ENCODE results near the gene DCN.

DCN gene

DNA sequence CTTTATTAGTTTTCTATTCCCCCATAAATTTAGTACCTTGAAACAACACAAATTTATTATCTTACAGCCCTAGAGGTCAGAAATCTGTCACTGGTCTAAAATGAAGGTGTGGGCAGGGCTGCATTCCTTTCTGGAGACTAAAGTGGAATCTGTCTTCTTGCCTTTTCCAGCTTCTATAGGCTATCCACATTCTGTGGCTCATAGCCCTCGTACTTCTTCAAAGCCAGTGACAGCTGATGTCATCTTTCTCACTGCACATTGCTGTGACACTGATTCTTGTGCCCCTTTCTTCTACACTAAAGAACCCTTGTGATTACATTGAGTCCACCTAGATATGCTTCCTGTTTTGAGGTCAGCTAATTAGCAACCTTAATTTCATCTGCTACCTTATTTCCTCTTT, 23.2 kb upstream of the DCN start:
- intact Hi-C loops (cut with micrococcal nuclease), result no loop called here
- H3K4me1 Mint-ChIP-seq (ENCODE audit: low read depth), result no peaks in the 10 kb centered on the region

DNA sequence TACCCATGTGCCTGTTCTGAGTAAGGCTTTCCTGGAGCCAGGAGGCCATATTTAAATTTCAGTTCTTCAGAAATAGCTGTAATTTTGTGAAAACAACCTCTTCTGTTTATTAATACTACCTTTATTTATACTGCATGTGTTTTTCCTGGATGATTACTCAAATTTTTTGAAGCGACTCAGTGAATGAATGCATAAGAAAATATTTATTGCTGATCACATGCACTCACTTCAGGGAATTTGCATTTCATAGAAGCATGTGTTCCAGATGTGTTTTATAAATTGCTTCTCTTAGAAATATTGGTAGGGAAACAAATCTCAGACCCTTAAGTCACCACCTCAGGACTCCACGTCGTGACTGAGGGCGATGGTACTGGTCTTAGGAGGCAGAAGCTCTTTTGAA, 21.8 kb upstream of the DCN start:
- H3K36me3 Mint-ChIP-seq (ENCODE audit: low read depth), result no peaks in the 10 kb centered on the region
- no peaks in the 10 kb centered on the region for H3K27me3 Mint-ChIP-seq
- no peaks in the 10 kb centered on the region for H3K9me3 Mint-ChIP-seq
- no peak overlapping the region for H3K4me3 Mint-ChIP-seq
- intact Hi-C loops (cut with micrococcal nuclease), result no loop called here
- no peak overlapping the region for H3K27ac Mint-ChIP-seq
- H3K4me1 Mint-ChIP-seq (ENCODE audit: low read depth), result no peaks in the 10 kb centered on the region

More for the DNA sequence above, 23.2 kb upstream of the DCN start:
- no peaks in the 10 kb centered on the region for H3K27me3 Mint-ChIP-seq
- no peaks in the 10 kb centered on the region for H3K36me3 Mint-ChIP-seq (ENCODE audit: low read depth)
- no peak overlapping the region for H3K4me3 Mint-ChIP-seq
- no peak overlapping the region for H3K27ac Mint-ChIP-seq
- H3K9me3 Mint-ChIP-seq, result no peaks in the 10 kb centered on the region

DNA sequence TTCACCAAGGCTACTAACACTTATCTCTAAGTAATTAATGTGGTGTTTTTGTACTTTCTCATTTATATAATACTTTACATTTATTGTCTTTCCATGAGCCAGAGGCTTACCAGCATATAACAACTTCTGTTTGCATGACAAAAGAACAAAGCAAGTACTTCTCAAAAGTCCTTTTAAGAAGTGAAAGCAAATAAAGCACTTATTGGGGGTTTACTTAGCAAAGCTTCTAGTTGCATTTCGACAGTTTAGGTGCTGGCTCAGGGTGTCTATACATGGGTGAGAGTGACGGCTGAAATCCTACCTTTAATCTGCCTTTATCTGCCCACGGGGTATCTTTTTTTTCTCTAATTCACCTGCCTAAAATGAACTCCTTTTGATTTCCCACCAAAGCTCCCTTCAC, 21.0 kb upstream of the DCN start:
- Mint-ChIP-seq H3K9me3 (no peaks in the 10 kb centered on the region), H3K36me3 (ENCODE audit: low read depth) (no peaks in the 10 kb centered on the region), H3K27ac (no peak overlapping the region), H3K4me3 (no peak overlapping the region), H3K4me1 (ENCODE audit: low read depth) (no peaks in the 10 kb centered on the region), H3K27me3 (no peaks in the 10 kb centered on the region)
- intact Hi-C loops (cut with micrococcal nuclease), result no loop called here

GRCh38 chr12:91202390-91202789, 19.8 kb upstream of the DCN start:
- no peaks in the 10 kb centered on the region for H3K27me3 Mint-ChIP-seq
- no peaks in the 10 kb centered on the region for H3K4me1 Mint-ChIP-seq (ENCODE audit: low read depth)
- intact Hi-C loops (cut with micrococcal nuclease), result no loop called here
- H3K27ac Mint-ChIP-seq, result no peak overlapping the region
- no peak overlapping the region for H3K4me3 Mint-ChIP-seq
- H3K36me3 Mint-ChIP-seq (ENCODE audit: low read depth), result no peaks in the 10 kb centered on the region
- peaks cover 1% of the 10 kb centered on the region for H3K9me3 Mint-ChIP-seq

DNA sequence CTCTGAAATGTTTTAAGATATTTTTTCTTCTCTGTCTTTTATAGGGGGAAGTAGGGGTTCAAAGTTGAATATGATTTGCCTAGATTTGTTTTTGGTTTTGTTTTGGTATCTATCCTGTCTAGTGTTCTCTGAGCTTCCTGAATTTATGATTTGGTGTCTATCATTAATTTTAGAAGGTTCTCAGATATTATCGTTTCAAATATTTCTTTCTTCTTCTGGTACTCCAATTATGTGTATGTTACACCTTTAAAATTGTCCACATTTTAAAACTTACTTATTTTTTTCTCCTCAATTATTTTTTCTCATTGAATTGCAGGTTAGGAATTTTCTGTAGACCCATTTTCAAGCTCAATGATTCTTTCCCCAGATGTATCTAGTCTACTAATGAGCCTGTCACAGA, 13.8 kb upstream of the DCN start:
- Mint-ChIP-seq H3K27ac (no peak overlapping the region), H3K4me3 (no peak overlapping the region), H3K27me3 (no peaks in the 10 kb centered on the region), H3K9me3 (peaks cover 20% of the 10 kb centered on the region), H3K4me1 (ENCODE audit: low read depth) (no peaks in the 10 kb centered on the region), H3K36me3 (ENCODE audit: low read depth) (no peaks in the 10 kb centered on the region)
- intact Hi-C loops (cut with micrococcal nuclease), result no loop called here

DNA sequence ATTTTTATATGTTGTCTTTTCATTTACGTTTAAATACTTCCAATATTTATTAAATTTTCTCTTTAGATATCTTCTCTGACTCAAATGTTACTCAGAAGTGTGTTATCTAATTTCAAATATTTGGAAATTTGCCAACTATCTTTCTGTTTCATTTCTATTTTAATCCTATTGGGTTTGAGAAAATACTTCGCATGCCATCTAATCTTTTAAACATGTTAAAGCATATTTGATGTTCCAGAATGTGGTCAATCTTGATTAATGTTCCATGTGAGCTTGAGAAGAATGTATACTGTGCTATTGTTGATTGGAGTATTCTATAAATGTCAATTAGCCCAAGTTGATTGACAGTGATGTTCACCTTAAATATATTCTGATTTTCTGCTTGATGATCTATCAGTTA, 11.9 kb upstream of the DCN start:
- peaks cover 20% of the 10 kb centered on the region for H3K9me3 Mint-ChIP-seq
- no peaks in the 10 kb centered on the region for H3K27me3 Mint-ChIP-seq
- no peak overlapping the region for H3K4me3 Mint-ChIP-seq
- no peaks in the 10 kb centered on the region for H3K36me3 Mint-ChIP-seq (ENCODE audit: low read depth)
- no peak overlapping the region for H3K27ac Mint-ChIP-seq
- no peaks in the 10 kb centered on the region for H3K4me1 Mint-ChIP-seq (ENCODE audit: low read depth)
- intact Hi-C loops (cut with micrococcal nuclease), result no loop called here

GRCh38 chr12:91191513-91192111, 9.0 kb upstream of the DCN start:
- Mint-ChIP-seq H3K36me3 (ENCODE audit: low read depth) (no peaks in the 10 kb centered on the region), H3K4me1 (ENCODE audit: low read depth) (no peaks in the 10 kb centered on the region), H3K4me3 (no peak overlapping the region), H3K27me3 (no peaks in the 10 kb centered on the region), H3K9me3 (peaks cover 11% of the 10 kb centered on the region), H3K27ac (no peak overlapping the region)
- intact Hi-C loops (cut with micrococcal nuclease), result no loop called here

DNA sequence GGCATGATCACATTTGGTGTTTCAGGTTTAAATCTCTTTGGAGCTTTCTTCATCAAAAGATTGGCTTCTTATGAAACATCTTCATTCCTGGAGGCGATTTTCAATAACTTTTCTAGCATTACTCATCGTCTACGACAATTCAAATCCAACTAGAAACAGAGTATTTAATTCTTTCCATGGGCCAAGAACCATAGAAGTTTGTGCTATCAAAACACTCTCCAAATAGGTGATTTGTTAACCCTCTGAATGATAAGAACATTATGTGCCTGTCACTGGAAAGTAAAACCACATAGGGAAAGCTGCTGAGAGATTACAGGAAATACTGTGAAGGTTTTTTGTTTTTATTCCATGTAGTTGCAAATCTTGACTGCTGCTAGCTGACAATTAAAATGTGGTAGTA, 6.9 kb upstream of the DCN start:
- Mint-ChIP-seq H3K27ac (no peak overlapping the region), H3K36me3 (ENCODE audit: low read depth) (no peaks in the 10 kb centered on the region), H3K9me3 (no peaks in the 10 kb centered on the region), H3K4me1 (ENCODE audit: low read depth) (no peaks in the 10 kb centered on the region), H3K27me3 (no peaks in the 10 kb centered on the region), H3K4me3 (no peak overlapping the region)
- intact Hi-C loops (cut with micrococcal nuclease), result no loop called here

DNA sequence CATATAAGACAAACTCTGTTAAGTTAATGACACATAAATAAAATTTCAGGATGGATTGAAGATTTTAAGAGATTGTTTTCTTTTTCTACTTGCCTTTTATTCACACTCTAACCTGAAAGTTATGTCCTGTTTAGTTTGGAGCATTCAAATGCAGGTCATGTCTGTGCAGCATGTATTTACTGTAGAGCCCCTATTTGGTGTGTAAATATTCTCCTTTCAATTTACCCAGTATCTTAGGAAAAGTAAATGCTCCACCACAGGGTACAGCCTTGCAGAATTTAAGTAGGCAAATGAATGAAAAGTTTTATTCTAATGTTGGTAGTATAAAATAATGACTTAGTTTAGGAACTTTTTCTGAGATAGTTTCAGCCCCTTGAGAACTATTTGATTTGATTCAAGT, 6.2 kb upstream of the DCN start:
- H3K4me3 Mint-ChIP-seq, result no peak overlapping the region
- no peaks in the 10 kb centered on the region for H3K9me3 Mint-ChIP-seq
- H3K27me3 Mint-ChIP-seq, result no peaks in the 10 kb centered on the region
- no peak overlapping the region for H3K27ac Mint-ChIP-seq
- H3K36me3 Mint-ChIP-seq (ENCODE audit: low read depth), result no peaks in the 10 kb centered on the region
- intact Hi-C loops (cut with micrococcal nuclease), result no loop called here
- H3K4me1 Mint-ChIP-seq (ENCODE audit: low read depth), result no peaks in the 10 kb centered on the region

DNA sequence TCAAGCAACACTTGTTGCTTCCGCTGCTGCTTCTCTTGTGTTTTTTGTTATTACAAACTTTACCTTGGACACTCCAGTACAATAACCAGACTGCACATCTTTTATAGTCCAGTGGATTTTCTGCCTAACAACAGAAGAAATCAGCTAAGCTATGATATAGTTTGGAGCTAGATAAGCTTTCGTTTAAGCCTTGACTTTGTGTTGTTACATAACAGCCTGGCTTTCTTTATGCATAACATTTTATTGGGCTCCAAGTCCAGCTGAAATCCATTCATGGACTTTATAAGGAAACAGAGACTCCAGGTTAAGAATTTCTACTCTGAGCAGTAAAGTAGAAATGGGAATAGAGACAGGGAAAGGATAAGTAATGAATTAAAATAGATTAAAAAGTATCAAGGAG, 3.5 kb upstream of the DCN start:
- H3K4me3 Mint-ChIP-seq, result no peak overlapping the region
- H3K27me3 Mint-ChIP-seq, result no peaks in the 10 kb centered on the region
- H3K9me3 Mint-ChIP-seq, result no peaks in the 10 kb centered on the region
- H3K27ac Mint-ChIP-seq, result no peak overlapping the region
- no peaks in the 10 kb centered on the region for H3K4me1 Mint-ChIP-seq (ENCODE audit: low read depth)
- no peaks in the 10 kb centered on the region for H3K36me3 Mint-ChIP-seq (ENCODE audit: low read depth)
- intact Hi-C loops (cut with micrococcal nuclease), result no loop called here

- Mint-ChIP-seq H3K27me3 (no peaks in the 10 kb centered on the region), H3K9me3 (no peaks in the 10 kb centered on the region), H3K4me3 (no peak overlapping the region), H3K27ac (no peak overlapping the region), H3K36me3 (ENCODE audit: low read depth) (no peaks in the 10 kb centered on the region), H3K4me1 (ENCODE audit: low read depth) (no peaks in the 10 kb centered on the region)
- intact Hi-C loops (cut with micrococcal nuclease), result no loop called here
Observed at GRCh38 chr12:91185421-91185820, 2.8 kb upstream of the DCN start.

GRCh38 chr12:91183551-91183950, 934 bp upstream of the DCN start:
- Mint-ChIP-seq H3K27me3 (no peaks in the 10 kb centered on the region), H3K9me3 (no peaks in the 10 kb centered on the region), H3K27ac (no peak overlapping the region), H3K36me3 (ENCODE audit: low read depth) (no peaks in the 10 kb centered on the region), H3K4me3 (no peak overlapping the region), H3K4me1 (ENCODE audit: low read depth) (no peaks in the 10 kb centered on the region)
- intact Hi-C loops (cut with micrococcal nuclease), result no loop called here

DNA sequence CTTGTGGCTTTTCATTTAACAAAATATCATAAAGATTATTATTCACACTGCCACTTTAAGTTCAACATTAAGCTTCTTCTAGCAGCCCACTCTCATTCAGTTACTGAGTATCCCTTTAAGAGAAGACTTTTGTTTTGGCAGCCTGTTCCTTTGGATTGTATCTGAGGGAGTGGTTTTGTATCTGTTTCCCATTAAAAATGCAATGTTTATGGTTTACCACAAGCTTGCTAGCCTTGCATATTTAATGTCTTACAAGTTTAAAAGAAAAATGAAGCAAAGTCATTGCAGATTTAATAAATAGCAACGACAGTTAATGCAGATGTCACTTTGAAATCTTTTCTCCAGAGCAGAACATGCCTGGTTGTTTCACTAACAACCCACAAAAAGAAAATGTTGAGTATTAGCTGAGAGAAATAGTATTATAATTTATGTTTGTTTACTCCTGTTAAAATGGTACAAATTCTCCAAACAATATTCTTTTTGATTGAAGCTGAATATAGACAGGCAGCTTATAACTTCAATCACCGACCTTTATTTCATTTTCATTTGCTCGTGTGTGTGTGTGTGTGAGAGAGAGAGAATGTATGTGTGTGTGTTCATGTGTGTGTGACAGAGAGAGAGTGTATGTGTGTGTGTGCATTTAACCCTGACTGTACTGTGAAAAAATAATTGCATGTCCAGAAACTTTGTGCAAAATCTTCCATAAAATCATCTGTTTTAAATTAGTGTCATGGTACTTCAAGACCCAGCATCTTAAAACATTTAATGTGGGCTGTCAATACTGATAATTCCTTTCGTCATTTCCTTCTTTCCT, 1.8 kb downstream of the DCN start:
- Mint-ChIP-seq H3K9me3 (no peaks in the 10 kb centered on the region), H3K4me1 (ENCODE audit: low read depth) (no peaks in the 10 kb centered on the region), H3K4me3 (no peak overlapping the region), H3K27ac (no peak overlapping the region), H3K27me3 (no peaks in the 10 kb centered on the region), H3K36me3 (ENCODE audit: low read depth) (no peaks in the 10 kb centered on the region)
- intact Hi-C loops (cut with micrococcal nuclease), result no loop called here

DNA sequence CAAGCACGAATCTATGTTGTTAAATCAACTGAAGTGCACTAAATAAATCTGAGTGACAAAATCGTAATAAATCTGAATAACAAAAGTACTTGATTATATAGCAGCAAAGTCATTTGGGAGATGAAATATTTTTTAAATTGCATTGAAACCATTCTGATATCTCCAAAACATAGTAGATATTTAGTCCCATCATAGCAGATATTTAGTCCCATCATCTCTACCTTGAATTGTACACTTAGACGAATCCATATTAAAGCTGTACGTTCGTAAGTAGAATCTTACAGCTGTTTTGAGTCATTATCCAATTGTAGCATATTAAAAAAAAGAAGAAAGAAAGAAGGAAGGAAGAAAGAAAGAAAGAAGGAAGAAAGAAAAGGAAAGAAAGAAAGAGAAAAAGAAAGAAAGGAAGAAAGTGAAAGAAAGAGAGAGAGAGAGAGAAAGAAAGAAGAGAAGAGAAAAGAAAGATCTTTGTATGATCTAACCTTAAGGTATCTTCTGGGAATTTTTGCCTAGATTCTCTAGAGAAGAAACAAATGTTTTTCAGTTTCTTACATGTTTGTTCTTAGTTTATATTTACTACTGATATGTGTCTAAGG, 2.6 kb downstream of the DCN start:
- Mint-ChIP-seq H3K27ac (no peak overlapping the region), H3K4me1 (ENCODE audit: low read depth) (no peaks in the 10 kb centered on the region), H3K4me3 (no peak overlapping the region), H3K9me3 (no peaks in the 10 kb centered on the region), H3K27me3 (no peaks in the 10 kb centered on the region), H3K36me3 (ENCODE audit: low read depth) (no peaks in the 10 kb centered on the region)
- intact Hi-C loops (cut with micrococcal nuclease), result no loop called here

DNA sequence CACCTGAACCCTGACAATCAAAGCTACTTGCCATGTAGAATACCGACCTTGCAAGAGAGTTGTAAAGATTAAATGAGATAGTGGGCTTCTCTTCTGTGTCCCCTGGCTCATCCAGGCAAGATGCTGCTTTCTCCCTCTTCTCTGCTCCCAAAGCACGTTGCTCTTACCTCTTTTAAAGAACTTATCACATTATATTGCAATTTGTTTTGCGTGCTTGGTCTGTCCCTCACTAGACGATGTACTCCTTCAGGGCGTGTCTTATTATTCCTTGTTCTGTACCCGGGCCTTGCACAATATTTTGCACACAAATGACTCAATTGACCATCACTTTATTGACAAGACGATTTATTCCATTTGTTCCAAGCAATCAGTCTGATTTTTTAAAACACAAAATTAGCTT, 3.3 kb downstream of the DCN start:
- intact Hi-C loops (cut with micrococcal nuclease), result no loop called here
- H3K27ac Mint-ChIP-seq, result no peak overlapping the region
- no peaks in the 10 kb centered on the region for H3K4me1 Mint-ChIP-seq (ENCODE audit: low read depth)
- H3K4me3 Mint-ChIP-seq, result no peak overlapping the region
- H3K27me3 Mint-ChIP-seq, result no peaks in the 10 kb centered on the region
- H3K36me3 Mint-ChIP-seq (ENCODE audit: low read depth), result no peaks in the 10 kb centered on the region
- no peaks in the 10 kb centered on the region for H3K9me3 Mint-ChIP-seq
